ENCODE measurements around the gene FBN1. TPM values are rescaled to one million over a fixed set of nuclear protein-coding genes. Genes with fewer than 3 reads are reported as not detected.

FBN1 gene
- total and polyA plus RNA-seq, 5 donors, result 17.9 to 101 (median 63.1) TPM

GRCh38 chr15:48367483-48367882, 278.0 kb downstream of the FBN1 start:
- no peaks in the 10 kb centered on the region for H3K4me1 ChIP-seq (ENCODE audit: control insufficient read depth, insufficient read depth, low read length)
- intact Hi-C loops (cut with DNase I), result no loop called here
- DNase-seq (no peak), ATAC-seq (peak; percentile 56 to 58)
- WGBS, result 67% methylated on average over 3 of the region's 3 CpGs
- no peaks in the 10 kb centered on the region for H3K9me3 ChIP-seq (ENCODE audit: control insufficient read depth, low read length)
- H3K27ac ChIP-seq (ENCODE audit: low read length), result no peak overlapping the region
- H3K4me3 ChIP-seq (ENCODE audit: low read length), result no peak overlapping the region
- H3K27me3 ChIP-seq (ENCODE audit: control insufficient read depth, insufficient read depth), result no peaks in the 10 kb centered on the region

GRCh38 chr15:48366584-48367312, 278.8 kb downstream of the FBN1 start:
- 47% methylated on average over 4 of the region's 4 CpGs for WGBS
- intact Hi-C loops (cut with DNase I), result no loop called here
- no peaks in the 10 kb centered on the region for H3K27me3 ChIP-seq (ENCODE audit: control insufficient read depth, insufficient read depth)
- ATAC-seq (peak; percentile 76 to 83), DNase-seq (no peak)
- H3K9me3 ChIP-seq (ENCODE audit: control insufficient read depth, low read length), result no peaks in the 10 kb centered on the region
- H3K4me1 ChIP-seq (ENCODE audit: control insufficient read depth, insufficient read depth, low read length), result no peaks in the 10 kb centered on the region
- H3K27ac ChIP-seq (ENCODE audit: low read length), result peak overlapping the region; percentile 4
- no peak overlapping the region for H3K4me3 ChIP-seq (ENCODE audit: low read length)

- Histone ChIP-seq H3K9me3 (ENCODE audit: control insufficient read depth, low read length) (no peaks in the 10 kb centered on the region), H3K27ac (ENCODE audit: low read length) (no peak overlapping the region), H3K4me3 (ENCODE audit: low read length) (no peak overlapping the region), H3K4me1 (ENCODE audit: control insufficient read depth, insufficient read depth, low read length) (no peaks in the 10 kb centered on the region), H3K27me3 (ENCODE audit: control insufficient read depth, insufficient read depth) (no peaks in the 10 kb centered on the region)
- 97% methylated on average over 1 of the region's 1 CpG for WGBS
- no peak for ATAC-seq
- intact Hi-C loops (cut with DNase I), result no loop called here
- no peak for DNase-seq
Observed at GRCh38 chr15:48365575-48365974, 279.9 kb downstream of the FBN1 start.

GRCh38 chr15:48363474-48363873, 282.0 kb downstream of the FBN1 start:
- Histone ChIP-seq H3K9me3 (ENCODE audit: control insufficient read depth, low read length) (no peaks in the 10 kb centered on the region), H3K4me1 (ENCODE audit: control insufficient read depth, insufficient read depth, low read length) (no peaks in the 10 kb centered on the region), H3K4me3 (ENCODE audit: low read length) (no peak overlapping the region), H3K27me3 (ENCODE audit: control insufficient read depth, insufficient read depth) (no peaks in the 10 kb centered on the region), H3K27ac (ENCODE audit: low read length) (no peak overlapping the region)
- 58% methylated on average over 5 of the region's 5 CpGs for WGBS
- ATAC-seq, result no peak
- DNase-seq, result no peak
- intact Hi-C loops (cut with DNase I), result no loop called here

GRCh38 chr15:48361685-48362084, 283.8 kb downstream of the FBN1 start:
- 70% methylated on average over 2 of the region's 2 CpGs for WGBS
- H3K27me3 ChIP-seq (ENCODE audit: control insufficient read depth, insufficient read depth), result no peaks in the 10 kb centered on the region
- no peaks in the 10 kb centered on the region for H3K4me1 ChIP-seq (ENCODE audit: control insufficient read depth, insufficient read depth, low read length)
- H3K4me3 ChIP-seq (ENCODE audit: low read length), result no peak overlapping the region
- ATAC-seq (no peak), DNase-seq (no peak)
- intact Hi-C loops (cut with DNase I), result no loop called here
- no peaks in the 10 kb centered on the region for H3K9me3 ChIP-seq (ENCODE audit: control insufficient read depth, low read length)
- no peak overlapping the region for H3K27ac ChIP-seq (ENCODE audit: low read length)

GRCh38 chr15:48360841-48361240, 284.7 kb downstream of the FBN1 start:
- intact Hi-C loops (cut with DNase I), result no loop called here
- DNase-seq (no peak), ATAC-seq (no peak)
- no peak overlapping the region for H3K4me3 ChIP-seq (ENCODE audit: low read length)
- H3K9me3 ChIP-seq (ENCODE audit: control insufficient read depth, low read length), result no peaks in the 10 kb centered on the region
- 87% methylated on average over 2 of the region's 2 CpGs for WGBS
- no peaks in the 10 kb centered on the region for H3K27me3 ChIP-seq (ENCODE audit: control insufficient read depth, insufficient read depth)
- no peaks in the 10 kb centered on the region for H3K4me1 ChIP-seq (ENCODE audit: control insufficient read depth, insufficient read depth, low read length)
- H3K27ac ChIP-seq (ENCODE audit: low read length), result no peak overlapping the region

Other genes with a start within 250 kb of the FBN1 start
- 1 to 10 TPM; 2.1 to 2.8 (median 2.6) TPM for gene CEP152, start 165.4 kb upstream of the FBN1 start, total RNA-seq
- 1.0 TPM for gene CEP152, start 165.4 kb upstream of the FBN1 start, polyA plus RNA-seq
- gene EID1, start 232.4 kb upstream of the FBN1 start, total RNA-seq, result 100 to 1,000 TPM; 258 to 299 (median 276) TPM
- 318 TPM for gene EID1, start 232.4 kb upstream of the FBN1 start, polyA plus RNA-seq